Rectal smooth muscle tissue (tissue), 1 donor: Measurements from ENCODE around the gene TMEM200A.

ENCODE experiments used
- H3K27ac ChIP-seq: one replicate; pipeline ENCODE4 v1.7.0; 2013; ENCODE audit warnings: low read depth, low read length, inconsistent platforms
- H3K27me3 ChIP-seq: one replicate; pipeline ENCODE4 v1.7.0; 2013; ENCODE audit warnings: low read length; ENCODE audit not compliant: control insufficient read depth, insufficient read depth
- H3K36me3 ChIP-seq: one replicate; pipeline ENCODE4 v1.7.0; 2013; ENCODE audit warnings: low read length; ENCODE audit not compliant: control insufficient read depth, insufficient read depth
- H3K4me1 ChIP-seq: one replicate; pipeline ENCODE4 v1.7.0; 2013; ENCODE audit warnings: low read length; ENCODE audit not compliant: control insufficient read depth, insufficient read depth
- H3K4me3 ChIP-seq: one replicate; pipeline ENCODE4 v1.7.0; 2013; ENCODE audit warnings: low read length
- H3K9ac ChIP-seq: one replicate; pipeline ENCODE4 v1.7.0; 2013; ENCODE audit warnings: low read length

Gene TMEM200A

GRCh38 chr6:130435181-130435580 is 69.4 kb downstream of the TMEM200A start:
- H3K27me3 ChIP-seq = no peaks in the 10 kb centered on the region
- no peak overlapping the region for H3K4me3 ChIP-seq
- no peaks in the 10 kb centered on the region for H3K4me1 ChIP-seq
- no peak overlapping the region for H3K9ac ChIP-seq
- H3K36me3 ChIP-seq = no peaks in the 10 kb centered on the region
- no peak overlapping the region for H3K27ac ChIP-seq

DNA sequence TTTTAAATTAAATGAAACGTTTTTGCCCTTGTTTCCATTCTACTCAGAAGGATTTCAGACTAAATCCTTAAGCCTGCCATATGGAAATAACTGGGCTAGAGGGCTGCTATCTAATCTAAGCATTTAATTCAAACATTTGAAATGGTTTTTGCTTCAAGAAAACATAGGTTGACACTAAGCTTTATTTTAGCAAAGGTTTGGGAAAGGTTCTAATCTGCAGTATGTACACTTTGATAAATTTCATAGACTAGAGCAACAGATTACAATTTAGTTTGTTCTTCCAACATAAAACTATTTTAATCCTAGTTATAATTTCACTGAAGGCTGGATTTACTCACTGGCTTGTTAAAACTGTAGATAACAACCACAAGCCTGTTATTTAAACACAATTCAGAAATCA is 72.1 kb downstream of the TMEM200A start:
- H3K36me3 ChIP-seq = no peaks in the 10 kb centered on the region
- H3K27ac ChIP-seq = no peak overlapping the region
- no peaks in the 10 kb centered on the region for H3K27me3 ChIP-seq

DNA sequence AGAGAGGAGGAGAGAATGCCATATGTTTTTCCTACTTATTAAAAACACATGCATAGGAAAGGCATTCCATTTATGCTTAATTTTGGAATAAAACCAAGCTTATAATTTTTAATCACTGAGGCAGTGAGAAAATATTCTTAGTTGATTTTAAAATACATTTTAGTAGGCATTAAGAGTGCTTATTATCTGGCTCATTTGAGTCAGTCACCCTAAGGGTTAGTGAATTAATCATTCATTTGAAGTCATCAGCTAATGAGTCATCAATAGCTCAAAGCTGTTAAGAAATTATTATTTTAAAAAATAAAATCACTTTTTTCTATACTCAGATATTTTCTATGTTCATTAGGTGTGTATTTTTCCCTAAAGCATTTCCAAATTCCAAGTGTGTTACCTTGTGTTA is 81.6 kb downstream of the TMEM200A start:
- no peak overlapping the region for H3K27ac ChIP-seq
- H3K27me3 ChIP-seq = no peaks in the 10 kb centered on the region

More for the DNA sequence above, 72.1 kb downstream of the TMEM200A start:
- no peaks in the 10 kb centered on the region for H3K4me1 ChIP-seq
- no peak overlapping the region for H3K4me3 ChIP-seq
- no peak overlapping the region for H3K9ac ChIP-seq

GRCh38 chr6:130452336-130452735 is 86.5 kb downstream of the TMEM200A start:
- Histone ChIP-seq H3K4me1 (no peaks in the 10 kb centered on the region), H3K27ac (no peak overlapping the region), H3K9ac (no peak overlapping the region), H3K27me3 (no peaks in the 10 kb centered on the region), H3K36me3 (no peaks in the 10 kb centered on the region), H3K4me3 (no peak overlapping the region)

More for the DNA sequence above, 81.6 kb downstream of the TMEM200A start:
- Histone ChIP-seq H3K36me3 (no peaks in the 10 kb centered on the region), H3K4me1 (no peaks in the 10 kb centered on the region), H3K4me3 (no peak overlapping the region), H3K9ac (no peak overlapping the region)

- Histone ChIP-seq H3K4me1 (no peaks in the 10 kb centered on the region), H3K27ac (no peak overlapping the region), H3K9ac (no peak overlapping the region), H3K27me3 (no peaks in the 10 kb centered on the region), H3K36me3 (no peaks in the 10 kb centered on the region), H3K4me3 (no peak overlapping the region)
Observed at GRCh38 chr6:130453230-130453629, 87.4 kb downstream of the TMEM200A start.

DNA sequence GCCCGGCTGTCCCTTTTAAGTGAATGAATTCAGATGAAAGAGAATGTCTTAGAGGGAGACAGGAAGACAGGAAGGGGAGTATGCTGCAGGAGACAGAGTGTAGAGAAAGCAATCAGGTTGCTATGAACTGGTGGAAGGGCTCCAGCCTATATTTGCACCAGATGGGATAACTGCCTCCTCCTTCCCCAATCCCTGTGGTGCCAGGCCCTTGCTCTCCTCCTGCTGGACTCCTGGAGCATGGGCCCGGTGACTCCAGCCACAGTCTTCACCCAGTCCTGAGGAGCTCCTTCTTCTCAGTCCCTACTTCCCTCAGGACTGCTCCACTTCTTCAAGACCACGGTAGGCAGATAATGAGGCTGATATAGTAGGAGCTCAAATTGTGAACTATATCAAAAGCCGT is 91.8 kb downstream of the TMEM200A start:
- no peak overlapping the region for H3K27ac ChIP-seq
- H3K27me3 ChIP-seq = no peaks in the 10 kb centered on the region
- no peaks in the 10 kb centered on the region for H3K36me3 ChIP-seq
- no peak overlapping the region for H3K9ac ChIP-seq
- H3K4me1 ChIP-seq = no peaks in the 10 kb centered on the region
- no peak overlapping the region for H3K4me3 ChIP-seq

DNA sequence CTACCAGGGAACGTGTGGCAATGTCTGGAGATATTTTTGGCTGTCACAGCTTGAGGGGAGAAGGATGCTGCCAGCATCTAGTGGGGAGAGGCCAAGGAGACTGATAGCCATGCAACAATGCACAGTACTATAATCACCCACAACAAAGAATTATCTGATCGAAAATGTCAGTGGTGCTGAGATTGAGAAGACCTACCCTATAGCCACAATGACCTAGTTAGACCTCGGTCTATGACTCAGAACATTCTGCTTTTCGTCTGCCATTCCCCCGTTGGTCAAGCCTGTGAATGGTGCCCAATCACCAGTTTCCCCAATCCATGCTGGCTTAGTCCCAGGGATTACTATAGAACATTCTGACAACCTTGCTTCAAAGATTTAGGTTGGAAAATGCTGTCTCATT is 93.5 kb downstream of the TMEM200A start:
- H3K9ac ChIP-seq = no peak overlapping the region
- no peak overlapping the region for H3K4me3 ChIP-seq
- H3K27ac ChIP-seq = no peak overlapping the region
- no peaks in the 10 kb centered on the region for H3K36me3 ChIP-seq
- H3K27me3 ChIP-seq = no peaks in the 10 kb centered on the region
- no peaks in the 10 kb centered on the region for H3K4me1 ChIP-seq

DNA sequence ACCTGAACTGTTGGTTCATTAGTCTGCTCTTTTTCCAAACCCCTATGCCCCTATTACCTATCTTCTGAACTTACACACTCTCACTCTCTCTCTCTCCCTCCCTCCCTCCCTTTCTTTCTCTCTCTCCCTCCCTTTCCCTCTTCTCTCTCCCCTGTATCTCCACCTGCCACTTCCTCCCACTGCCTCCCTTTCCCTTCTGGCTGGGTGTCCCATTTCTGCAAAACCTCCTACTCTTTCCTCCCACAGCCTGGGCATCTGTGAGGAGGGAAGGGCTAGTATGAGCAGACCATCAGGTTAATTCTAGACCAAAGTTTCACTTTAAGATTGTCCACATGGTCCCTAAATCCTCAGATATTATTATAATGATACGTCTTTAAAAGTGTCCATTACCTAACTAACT is 95.1 kb downstream of the TMEM200A start:
- Histone ChIP-seq H3K9ac (no peak overlapping the region), H3K27ac (no peak overlapping the region), H3K4me3 (no peak overlapping the region), H3K4me1 (no peaks in the 10 kb centered on the region), H3K27me3 (no peaks in the 10 kb centered on the region), H3K36me3 (no peaks in the 10 kb centered on the region)

DNA sequence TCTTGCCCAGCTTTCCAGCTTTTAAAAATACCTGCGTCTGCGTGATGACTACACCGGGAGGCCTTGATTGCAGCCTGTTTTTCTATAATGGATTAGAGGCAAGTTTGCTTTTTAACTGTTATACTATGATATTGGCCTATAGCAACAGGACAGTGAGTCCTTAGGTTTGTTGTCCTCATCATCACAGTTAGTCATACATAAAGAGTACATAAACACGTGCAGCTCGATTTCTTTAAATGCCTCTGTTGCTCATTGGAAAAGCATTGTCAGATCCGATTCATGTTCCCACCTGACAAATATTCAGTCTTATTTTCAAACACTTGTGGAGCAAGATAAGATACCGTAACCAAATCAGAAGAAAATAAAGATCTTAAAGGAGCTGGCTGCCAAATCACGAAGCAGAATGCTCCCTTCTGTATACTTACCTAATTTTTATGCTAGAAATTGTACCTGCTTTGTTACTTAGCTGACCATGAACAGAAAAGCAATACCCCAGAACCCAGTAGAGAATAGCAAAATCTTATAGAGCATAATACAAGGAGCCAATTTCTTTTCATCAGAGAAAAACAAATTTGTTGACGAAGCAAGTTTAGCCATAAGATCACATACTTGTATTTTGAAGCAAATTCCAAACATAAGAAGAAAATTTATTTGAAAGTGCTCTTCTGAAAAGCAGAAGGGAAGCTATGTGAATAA is 100.4 kb downstream of the TMEM200A start:
- no peak overlapping the region for H3K4me3 ChIP-seq
- no peaks in the 10 kb centered on the region for H3K4me1 ChIP-seq
- H3K9ac ChIP-seq = no peak overlapping the region
- no peaks in the 10 kb centered on the region for H3K27me3 ChIP-seq
- H3K36me3 ChIP-seq = no peaks in the 10 kb centered on the region
- no peak overlapping the region for H3K27ac ChIP-seq

- Histone ChIP-seq H3K4me3 (no peak overlapping the region), H3K36me3 (no peaks in the 10 kb centered on the region), H3K27me3 (no peaks in the 10 kb centered on the region), H3K9ac (no peak overlapping the region), H3K4me1 (no peaks in the 10 kb centered on the region), H3K27ac (no peak overlapping the region)
Observed at GRCh38 chr6:130466748-130467061, 100.9 kb downstream of the TMEM200A start.

GRCh38 chr6:130467146-130468050 is 101.6 kb downstream of the TMEM200A start:
- no peak overlapping the region for H3K27ac ChIP-seq
- H3K27me3 ChIP-seq = no peaks in the 10 kb centered on the region
- no peak overlapping the region for H3K4me3 ChIP-seq
- no peaks in the 10 kb centered on the region for H3K4me1 ChIP-seq
- H3K36me3 ChIP-seq = no peaks in the 10 kb centered on the region
- no peak overlapping the region for H3K9ac ChIP-seq

DNA sequence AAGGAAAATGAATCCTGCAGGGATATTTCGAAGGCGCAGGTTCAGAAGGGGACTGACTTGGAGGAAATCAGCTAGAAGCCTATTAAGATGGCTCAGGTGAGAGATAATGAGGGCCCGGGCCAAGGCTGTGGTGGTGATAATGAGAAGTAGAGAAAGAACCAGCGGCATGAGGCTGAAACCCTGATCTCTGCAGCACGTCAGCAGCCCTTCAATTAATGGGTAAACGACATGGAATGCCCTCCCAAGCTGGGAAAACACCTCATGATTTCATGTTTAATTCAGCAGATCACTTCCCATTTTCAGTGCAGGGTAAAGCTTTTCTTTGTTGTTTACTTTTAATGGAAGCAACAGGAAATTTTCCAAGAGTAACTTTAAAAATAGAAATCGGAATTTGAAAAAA is 104.9 kb downstream of the TMEM200A start:
- Histone ChIP-seq H3K4me1 (no peaks in the 10 kb centered on the region), H3K27ac (no peak overlapping the region), H3K9ac (no peak overlapping the region), H3K4me3 (no peak overlapping the region), H3K27me3 (no peaks in the 10 kb centered on the region), H3K36me3 (no peaks in the 10 kb centered on the region)

- no peaks in the 10 kb centered on the region for H3K36me3 ChIP-seq
- H3K9ac ChIP-seq = no peak overlapping the region
- H3K4me3 ChIP-seq = no peak overlapping the region
- H3K27ac ChIP-seq = no peak overlapping the region
- no peaks in the 10 kb centered on the region for H3K4me1 ChIP-seq
- no peaks in the 10 kb centered on the region for H3K27me3 ChIP-seq
Observed at GRCh38 chr6:130473886-130474285, 108.1 kb downstream of the TMEM200A start.
